ENCODE measurements around the gene UBE2B.
"Not testable (repeated sequence)": the region's sequence is repeated elsewhere in the genome, so short reads cannot be mapped to it uniquely, and the experiment has no call there.

Gene UBE2B

DNA sequence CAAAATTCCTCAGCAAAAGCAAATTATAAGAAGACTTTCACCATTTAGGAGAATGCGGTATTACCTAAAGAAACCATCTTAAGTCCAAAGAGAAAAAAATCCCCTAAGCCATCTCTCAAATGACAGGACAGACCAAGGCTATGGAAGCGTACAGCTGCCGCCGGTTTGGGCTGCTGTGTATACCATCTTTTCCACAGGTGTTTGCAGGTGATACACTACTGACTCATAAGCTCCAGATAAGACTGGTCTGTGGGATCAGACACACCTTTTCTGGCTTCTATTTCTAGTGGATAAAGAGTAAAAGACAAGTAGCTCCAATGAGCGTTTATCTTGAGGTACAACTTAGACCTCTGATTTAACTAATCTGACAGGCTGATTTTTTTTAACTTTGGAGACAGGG lies 32.6 kb downstream of the UBE2B start:
- DNase-seq, result no peak

DNA sequence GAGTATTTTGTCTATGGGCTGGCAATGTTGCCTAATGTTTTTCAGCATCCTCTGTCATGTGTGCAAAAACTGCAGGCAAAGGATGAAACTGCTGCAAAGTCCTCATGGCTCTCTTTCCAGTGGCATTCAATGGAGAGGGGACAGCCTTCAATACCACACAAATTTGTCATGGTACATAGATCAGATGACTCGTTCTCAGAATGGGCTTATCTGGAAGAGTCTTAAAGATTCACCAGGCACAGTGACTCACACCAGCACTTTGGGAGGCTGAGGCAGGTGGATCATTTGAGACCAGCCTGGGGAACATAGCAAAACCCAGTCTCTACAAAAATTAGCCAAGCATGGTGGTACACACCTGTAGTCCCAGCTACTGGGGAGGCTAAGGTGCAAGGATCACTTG lies 35.0 kb downstream of the UBE2B start:
- DNase-seq, result peak; percentile 40

DNA sequence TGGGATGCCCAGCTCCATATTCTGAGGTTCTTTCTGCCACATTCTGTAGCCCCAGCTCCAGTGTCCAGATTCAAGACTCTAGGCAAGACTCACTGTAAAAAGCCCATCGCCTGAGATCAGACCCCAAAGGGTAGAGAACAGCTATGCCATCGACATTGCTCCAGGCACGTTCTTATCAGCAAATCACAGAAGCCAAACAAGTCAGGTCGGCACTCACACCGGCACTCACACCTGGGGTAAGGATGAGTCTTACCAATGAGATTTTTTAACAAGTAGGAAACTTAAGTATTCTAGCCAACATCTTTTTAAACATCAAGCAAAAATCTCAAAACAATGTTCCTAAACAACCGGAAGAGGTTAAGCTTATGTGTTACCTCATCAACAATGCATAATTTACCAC lies 38.0 kb downstream of the UBE2B start:
- no peak for DNase-seq

DNA sequence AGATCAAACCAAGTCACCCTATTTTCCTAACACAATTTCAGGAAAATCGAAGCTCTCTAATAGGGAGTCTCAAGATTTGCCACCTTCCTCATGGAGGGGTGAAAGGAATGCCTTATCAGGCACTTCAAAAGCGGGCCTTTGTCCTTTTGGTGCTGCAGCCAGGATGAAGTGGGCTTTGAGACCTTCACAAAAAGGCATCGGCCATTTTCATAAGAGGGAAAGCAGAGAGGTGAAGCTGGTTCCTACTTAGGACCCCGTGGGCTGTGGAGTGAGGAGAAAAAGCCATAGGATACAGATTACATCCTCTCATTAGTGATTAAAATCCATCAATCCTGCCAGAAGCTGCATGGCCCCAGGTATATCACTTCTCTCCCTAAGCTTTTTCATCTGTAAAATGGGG lies 39.5 kb downstream of the UBE2B start:
- DNase-seq, result no peak

DNA sequence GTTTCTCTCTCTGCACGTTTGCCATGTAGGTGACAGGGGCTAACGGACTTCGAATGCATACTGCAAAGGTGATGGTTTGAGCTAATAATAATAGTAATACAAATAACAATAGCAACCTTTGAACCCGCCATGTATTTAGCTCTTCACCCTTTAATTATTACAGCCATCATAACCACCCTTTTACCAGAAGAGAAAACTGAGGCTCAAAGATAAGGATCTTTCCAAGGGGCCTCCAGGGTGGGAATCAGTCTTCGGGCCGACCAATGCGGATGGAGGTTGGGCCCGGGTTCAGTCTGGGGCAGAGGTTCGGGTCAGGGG lies 39.8 kb downstream of the UBE2B start:
- no peak for DNase-seq

DNA sequence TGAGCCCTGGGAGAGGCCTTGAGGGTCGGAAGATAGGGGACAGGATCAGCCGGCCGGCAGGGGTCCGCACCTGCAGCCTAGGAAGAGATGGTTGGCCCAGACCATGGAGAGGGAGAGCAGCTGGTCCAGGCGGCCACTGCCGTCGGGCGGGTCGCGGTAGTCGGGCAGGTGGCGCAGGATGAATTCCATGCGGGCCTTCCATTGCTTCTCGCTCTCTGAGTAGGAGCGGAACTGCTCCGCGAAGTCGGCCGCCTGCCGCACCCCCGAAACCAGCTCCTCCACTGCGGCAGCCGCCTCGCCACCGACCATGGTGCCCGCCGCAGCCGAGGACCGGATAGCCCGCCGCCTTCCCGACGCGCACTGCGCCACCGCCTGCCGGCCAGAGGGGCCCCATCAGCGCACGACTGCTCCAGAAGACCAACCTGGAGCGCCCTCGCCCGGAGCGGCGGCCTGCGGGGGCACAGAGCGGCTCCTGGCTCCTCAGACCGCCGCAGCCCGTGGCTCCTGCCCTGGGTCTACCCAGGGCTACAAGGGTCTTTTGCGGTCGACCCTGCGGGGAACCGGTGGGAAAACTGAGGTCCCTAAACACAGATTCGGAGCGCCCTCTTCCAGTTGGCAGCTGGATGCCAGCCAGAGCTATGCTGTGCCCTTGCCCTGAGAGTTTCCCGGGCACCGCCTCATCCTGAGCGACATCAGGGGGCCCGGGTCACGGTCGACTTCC lies 40.3 kb downstream of the UBE2B start, which contains the start of gene CDKN2AIPNL:
Gene CDKN2AIPNL, minus strand, starts transcription at position 336 of the 721 bp plus-strand sequence. Its CDS starts 27 bp downstream, at position 309.
- peak; percentile 87 for DNase-seq

DNA sequence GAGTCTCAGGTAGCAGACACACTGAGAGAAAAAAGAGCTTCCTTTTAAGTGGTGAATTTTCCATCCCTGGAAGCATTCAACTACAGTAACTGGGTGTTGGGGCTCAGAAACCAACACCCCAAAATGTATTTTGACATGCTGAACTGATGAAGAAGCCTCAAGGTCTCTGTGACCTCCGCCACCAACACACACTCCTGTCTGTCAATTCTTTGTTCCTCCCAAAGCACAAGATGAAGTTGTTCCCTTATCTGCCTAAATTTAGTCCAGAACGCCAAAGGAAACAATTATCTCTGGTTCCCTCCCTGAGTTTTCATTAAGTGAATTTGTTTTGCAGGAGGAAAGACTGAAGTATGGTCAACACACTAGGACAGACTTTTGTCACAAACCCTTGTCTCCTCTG lies 41.7 kb downstream of the UBE2B start:
- DNase-seq, result no peak

DNA sequence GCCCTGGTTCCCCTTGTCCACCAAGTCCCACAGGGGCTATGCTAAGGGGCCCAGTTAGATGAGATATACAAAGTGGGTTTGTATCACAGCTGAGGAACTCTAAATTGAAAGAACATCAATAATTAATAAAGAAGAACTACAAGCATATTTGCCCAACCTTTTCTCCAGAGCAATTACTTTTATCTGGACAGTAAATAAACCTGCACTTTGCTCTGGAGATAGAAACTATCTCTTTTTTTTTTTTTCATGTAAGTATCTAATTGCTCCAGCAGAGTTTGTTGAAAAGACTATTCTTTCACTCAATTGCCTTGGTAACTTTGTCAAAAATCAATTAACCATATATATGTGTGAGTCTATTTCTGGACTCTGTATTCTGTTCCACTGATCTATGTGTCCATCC lies 46.3 kb downstream of the UBE2B start:
- no peak for DNase-seq

DNA sequence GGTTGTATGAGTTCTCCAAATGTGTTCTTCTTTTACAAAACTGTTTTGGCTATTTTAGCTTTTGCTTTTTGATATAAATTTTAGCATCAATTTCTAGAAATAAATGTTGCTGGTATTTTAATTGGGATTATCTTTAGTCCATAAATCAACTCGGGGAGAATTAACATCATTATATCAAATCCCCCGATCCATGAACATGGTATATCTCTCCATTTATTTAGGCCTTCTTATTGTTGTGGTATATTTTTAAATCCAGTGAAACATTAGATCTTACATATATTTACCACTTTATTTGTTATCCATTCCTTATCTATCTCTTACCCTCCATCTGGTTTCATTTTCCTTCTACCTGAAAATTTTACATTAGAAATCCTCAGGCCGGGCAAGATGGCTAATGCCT lies 47.6 kb downstream of the UBE2B start:
- DNase-seq, result no peak

DNA sequence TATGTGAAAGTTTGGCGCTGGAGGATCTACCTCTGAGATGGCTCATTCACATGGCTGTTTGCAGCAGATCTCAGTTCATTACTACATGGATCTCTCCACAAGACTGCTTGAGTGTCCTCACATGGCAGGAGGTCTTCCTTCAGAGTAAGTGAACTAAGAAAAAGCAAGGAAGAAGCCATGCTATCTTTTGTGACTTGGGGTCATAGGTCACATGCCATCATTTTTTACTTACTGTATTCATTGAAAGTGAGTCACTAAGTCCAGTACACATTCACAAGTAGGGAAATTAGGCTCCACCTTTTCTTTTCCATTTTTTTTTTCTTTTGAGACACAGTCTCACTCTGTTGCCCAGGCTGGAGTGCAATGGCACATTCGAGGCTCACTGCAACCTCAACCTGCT lies 49.0 kb downstream of the UBE2B start:
- DNase-seq, result no peak

DNA sequence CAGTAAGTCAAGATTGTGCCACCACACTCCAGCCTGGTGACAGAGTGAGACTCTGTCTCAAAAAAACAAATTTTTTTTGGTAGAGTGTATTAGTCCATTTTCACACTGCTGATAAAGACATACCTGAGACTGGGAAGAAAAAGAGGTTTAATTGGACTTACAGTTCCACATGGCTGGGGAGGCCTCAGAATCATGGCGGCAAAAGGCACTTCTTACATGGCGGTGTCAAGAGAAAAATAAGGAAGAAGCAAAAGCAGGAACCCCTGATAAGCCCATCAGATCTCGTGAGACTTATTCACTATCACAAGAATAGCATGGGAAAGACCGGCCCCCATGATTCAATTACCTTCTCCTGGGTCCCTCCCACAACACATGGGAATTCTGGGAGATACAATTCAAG lies 49.7 kb downstream of the UBE2B start:
- DNase-seq, result not testable (repeated sequence)

DNA sequence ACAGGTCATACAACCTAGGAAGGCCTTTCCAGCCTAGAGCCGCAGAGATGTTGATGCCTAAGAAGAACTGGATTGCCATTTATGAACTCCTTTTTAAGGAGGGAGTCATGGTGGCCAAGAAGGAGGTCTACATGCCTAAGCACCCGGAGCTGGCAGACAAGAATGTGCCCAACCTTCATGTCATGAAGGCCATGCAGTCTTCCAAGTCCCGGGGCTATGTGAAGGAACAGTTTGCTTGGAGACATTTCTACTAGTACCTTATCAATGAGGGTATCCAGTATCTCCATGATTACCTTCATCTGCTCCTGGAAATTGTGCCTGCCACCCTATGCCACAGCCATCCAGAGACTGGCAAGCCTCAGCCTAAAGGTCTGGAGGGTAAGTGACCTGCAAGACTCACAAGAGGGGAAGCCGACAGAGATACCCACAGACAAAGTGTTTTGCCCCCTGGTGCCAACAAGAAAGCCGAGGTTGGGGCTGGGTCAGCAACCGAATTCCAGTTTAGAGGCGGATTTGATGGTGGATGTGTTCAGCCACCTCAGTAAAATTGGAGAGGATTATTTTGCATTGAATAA lies 51.5 kb downstream of the UBE2B start:
- no peak for DNase-seq

DNA sequence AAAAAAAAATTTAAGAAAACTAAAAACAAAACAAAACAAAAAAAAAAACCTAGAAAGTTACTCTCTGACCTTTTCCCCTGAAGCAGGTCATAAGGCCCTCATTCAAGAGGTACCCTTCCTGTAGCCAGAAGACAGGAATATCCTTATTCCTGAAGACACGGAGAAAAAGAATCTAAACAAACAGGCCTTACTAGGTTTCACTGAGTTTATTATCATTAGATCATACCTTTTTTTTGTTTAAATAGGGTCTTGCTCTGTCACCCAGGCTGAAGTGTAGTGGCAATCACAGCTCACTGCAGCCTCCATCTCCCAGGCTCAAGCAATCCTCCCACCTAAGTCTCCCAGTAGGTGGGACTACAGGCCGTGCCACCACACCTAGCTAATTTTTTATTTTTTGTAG lies 52.0 kb downstream of the UBE2B start:
- DNase-seq, result no peak

DNA sequence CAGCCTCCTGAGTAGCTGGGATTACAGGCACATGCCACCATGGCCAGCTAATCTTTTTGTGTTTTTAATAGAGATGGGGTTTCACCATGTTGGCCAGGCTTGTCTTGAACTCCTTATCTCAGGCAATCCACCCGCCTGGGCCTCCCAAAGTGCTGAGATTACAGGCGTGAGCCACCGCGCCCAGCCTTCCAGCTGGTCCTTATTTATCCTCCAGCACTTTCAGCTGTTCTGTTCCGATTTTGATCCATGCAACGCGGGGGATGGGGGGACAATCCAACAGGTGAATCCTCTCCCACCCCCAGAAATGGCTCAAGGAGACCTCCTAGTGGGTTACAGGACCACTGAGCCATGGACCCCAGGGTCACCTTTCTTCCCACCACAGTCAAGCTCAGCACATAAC lies 55.0 kb downstream of the UBE2B start:
- DNase-seq, result no peak

DNA sequence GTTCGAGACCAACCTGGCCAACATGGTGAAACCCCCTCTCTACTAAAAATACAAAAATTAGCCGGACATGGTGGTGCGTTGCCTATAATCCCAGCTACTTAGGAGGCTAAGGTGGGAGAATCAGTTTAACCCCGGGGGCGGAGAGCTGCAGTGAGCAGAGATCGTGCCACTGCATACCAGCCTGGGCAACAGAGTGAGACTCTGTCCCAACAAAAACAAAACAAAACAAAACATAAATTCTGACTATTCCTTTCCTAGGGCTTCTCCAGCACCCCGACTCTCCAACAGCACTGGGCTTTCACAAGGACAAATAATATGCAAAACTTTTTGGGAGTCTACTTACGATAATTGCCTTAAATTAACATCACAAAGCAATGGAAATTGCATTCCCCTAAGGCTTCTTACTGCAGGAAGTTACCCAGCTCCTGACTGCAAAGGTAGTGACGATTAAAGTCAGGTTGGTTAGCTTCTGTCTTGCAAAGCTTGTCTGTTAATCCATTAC lies 56.2 kb downstream of the UBE2B start:
- DNase-seq, result no peak

DNA sequence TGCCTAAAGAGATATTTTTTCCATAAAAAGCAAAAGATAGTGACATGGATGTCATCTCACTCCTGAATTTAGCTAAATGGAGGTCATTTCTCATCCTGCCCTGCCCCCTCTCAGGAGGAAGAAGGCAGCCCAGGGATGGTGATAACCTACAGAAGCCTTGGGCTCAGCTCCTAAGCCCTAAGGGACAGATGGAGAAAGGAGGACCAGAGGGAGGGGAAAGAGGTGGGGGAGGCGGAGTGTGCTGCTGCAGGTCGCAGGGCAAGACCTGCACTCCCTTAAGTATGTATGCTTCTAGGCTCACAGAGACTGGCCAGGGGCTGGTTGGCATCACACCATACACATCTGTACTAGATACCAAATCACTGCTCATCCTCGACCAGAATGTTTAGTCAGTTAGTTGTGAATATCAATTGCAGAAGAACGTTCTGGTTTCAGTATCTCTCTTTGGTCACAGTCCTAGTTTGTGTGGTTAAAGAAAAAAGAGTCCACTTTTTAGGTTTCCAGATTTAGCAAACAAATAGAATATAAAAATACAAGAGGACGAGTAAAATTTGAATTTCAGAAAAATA lies 58.7 kb downstream of the UBE2B start:
- no peak for DNase-seq

DNA sequence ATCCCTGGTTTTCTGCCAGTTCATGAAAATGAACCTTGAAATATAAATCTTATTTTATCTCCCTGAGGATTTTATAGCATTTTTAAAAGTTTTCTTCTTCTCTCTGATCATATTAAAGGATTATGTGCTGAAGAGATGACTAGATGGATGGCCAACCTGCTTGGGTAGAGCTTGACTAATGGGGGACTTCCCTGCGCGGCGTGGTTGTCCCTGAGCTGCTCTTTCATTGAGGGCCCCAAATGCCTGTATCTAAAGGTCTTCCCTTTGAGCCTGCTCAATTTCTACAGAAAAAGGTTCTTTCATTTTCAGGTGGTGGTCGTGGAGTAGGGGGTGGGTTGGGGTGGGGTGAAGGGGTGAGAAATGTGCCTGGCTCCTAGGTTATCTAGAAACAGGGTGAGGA lies 60.8 kb downstream of the UBE2B start:
- no peak for DNase-seq

DNA sequence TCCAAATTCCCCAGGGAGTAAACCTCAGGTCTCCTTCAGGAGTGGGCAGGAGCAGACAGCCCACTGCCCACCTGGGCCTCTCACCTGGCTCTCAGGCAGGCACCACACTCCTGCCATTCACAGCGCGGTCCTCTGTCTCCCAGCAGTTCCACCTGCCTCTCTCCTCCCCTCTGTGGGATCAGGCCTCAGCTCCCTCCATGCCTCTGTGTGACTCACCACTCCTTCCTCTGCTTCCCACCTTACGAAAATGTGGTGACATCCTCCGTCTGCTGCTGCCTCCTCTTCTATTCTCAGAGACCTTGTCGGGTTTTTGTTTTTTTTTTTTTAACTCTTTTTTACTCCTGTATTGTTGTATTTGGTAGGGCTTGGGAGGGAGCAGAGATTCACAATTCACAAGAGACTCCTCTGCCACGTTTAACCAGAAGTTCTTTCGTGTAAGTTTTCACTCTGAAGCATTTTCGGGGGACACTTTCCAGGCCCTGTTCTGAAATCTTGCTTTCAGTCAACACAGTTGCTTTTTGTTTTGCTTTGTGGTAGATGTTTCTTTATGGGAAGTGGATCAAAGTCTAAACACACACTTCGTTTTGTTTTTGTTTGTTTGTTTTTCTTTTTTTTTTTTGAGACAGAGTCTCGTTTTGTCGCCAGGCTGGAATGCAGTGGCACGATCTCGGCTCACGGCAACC lies 61.4 kb downstream of the UBE2B start:
- peak; percentile 30 for DNase-seq

DNA sequence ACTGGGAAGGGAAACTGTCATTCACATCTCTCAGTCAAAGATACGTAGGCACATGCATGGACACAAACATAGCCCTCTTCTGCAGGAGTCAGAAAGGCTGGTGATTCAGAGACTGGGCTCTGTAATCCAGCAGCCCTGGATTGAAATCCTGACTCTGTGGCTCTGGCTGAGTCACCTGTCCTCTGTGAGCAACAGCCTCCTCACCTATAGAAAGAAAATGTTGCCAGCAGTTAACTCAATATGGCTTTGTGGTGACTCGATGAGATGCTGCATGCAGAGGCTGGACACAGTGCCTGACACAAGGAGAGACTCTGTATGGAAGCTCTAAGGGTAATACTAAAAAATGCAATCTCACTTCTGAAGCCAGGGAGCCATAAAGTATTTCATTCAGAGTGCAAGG lies 64.2 kb downstream of the UBE2B start:
- DNase-seq, result peak; percentile 80

DNA sequence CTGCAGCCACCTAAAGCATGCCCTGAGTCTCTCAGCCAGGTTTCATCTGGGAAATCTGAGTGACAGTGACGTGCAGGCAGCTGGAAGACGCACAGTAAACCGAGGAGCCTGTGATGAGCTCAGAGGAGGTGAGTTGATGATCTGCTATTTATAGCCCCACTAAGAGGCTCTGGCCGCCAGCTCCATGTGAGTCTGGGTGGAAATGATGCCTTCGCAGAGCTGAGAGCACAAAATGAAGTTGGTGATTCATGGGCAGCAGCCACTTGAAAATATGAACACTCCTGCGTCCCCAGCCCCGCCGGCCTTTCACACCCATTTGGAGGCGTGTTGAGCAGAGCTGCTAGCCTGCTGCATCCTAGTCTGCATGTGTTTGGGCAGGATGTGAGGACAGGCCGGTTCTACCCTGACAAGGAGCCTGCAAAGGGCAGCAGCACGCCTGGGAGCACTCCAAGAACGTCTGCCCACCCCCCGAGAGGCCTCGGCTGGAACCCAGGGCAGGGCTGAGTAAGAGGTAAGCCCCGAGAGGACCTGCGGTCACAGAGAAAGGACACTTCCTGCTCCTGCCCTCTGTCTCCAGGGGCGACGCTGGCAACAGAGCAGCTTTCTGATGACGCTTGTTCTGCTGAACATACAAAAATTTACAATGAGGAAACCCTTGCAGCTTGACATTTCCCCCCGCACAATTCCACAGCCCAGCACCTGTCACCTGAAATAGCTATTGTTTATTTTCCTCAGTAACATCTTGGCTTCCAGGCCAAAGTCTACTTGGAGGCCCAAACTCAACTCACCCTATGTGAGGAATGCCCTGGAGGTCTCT lies 65.4 kb downstream of the UBE2B start:
- peak; percentile 95 for DNase-seq

DNA sequence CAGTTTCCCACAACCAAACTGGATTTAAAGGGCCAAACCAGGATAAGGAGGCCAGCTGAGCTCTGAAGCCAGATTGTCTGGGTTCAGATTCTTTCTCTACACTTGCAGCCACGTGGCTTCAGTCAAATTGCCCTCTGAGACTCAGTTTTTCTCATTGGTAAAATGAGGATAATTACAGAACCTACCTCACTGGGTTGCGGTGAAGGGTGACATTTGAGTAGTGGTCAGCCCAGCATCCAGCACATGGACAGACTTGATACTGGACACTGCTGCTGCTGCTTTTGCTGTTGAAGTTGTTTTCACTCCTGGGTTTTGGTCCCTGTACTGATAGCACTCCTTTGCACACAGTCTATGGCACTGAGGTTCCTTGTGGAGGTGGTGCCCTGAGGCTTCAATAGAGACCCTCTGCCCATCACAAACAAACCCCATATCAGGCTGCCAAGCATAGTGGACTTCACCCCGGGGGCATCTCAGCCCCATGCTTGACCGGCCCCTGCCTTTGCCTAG lies 66.0 kb downstream of the UBE2B start:
- no peak for DNase-seq

DNA sequence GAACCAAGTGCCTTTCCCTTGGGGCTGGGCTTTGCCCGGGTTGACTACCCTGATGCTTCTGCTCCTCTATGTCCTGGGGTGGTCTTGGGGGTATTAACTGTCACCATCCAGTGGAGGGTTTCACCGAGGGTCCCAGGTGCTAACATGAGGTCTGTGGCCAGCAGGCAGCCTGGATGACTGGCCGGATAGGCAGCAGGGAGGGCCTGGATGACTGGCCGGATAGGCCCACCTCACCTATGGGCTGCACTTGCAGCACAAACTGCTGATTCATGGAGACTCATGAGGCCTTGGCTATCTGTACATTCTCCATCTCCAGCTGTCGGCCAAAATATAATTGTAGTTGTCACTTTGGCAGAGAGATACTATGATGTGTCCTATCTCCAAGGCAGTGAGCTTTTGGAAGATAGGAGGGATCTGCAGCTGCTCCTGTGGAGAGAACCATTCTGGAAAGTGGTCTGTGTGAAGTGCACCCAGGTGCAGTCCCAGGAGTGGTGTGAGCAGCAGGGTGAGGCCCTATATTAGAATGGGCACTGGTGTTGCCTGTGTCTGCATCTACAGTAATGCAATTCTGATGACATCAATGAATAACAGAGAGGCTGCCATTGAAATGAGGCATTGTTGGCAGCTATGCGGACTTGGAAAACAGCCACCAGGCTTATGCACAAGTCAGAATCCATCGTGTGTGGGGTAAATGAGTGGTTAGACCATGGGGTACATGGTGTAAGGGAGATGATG lies 66.6 kb downstream of the UBE2B start:
- peak; percentile 81 for DNase-seq
